Keratinocyte (primary cell): ENCODE results near the gene ANKS1B. TPM values are rescaled to one million over a fixed set of nuclear protein-coding genes. Genes with fewer than 3 reads are reported as not detected.

ENCODE experiments used
- DNase-seq: peaks from one replicate; pipeline ENCODE4 v3.0.0-alpha.2; 2011; ENCODE audit warnings: low read depth, missing footprints, low spot score
- FAIRE-seq: peaks from 2 replicates; lab custom pipeline; 2011; peaks lifted over from hg19 to GRCh38; lab: Jason Lieb, UNC
- H2AFZ ChIP-seq: 2 replicates; pipeline ENCODE4 v1.6.0; 2012; ENCODE audit warnings: low read length, control low read depth, inconsistent platforms; ENCODE audit not compliant: control insufficient read depth
- H3K27ac ChIP-seq: 2 replicates; pipeline ENCODE4 v1.5.1; 2011; ENCODE audit warnings: low read length; ENCODE audit not compliant: control insufficient read depth, insufficient read depth
- H3K27me3 ChIP-seq: 3 replicates; pipeline ENCODE4 v1.6.0; 2011; ENCODE audit warnings: low read length; ENCODE audit not compliant: control insufficient read depth, insufficient read depth; ENCODE audit errors: extremely low read depth
- H3K36me3 ChIP-seq, 2 experiments: 2 replicates in 1 of 2; 3 replicates in 1 of 2; pipeline ENCODE4 v1.5.1; 2011; ENCODE audit warnings: low read length in 2 of 2, mild to moderate bottlenecking in 1 of 2; ENCODE audit not compliant: control insufficient read depth in 2 of 2, insufficient read depth in 2 of 2; ENCODE audit errors: extremely low read depth in 1 of 2
- H3K4me1 ChIP-seq: 3 replicates; pipeline ENCODE4 v1.5.1; 2011; ENCODE audit warnings: low read length; ENCODE audit not compliant: control insufficient read depth, insufficient read depth; ENCODE audit errors: extremely low read depth
- H3K4me2 ChIP-seq: 3 replicates; pipeline ENCODE4 v1.6.0; 2011; ENCODE audit warnings: low read depth, low read length; ENCODE audit not compliant: control insufficient read depth, insufficient read depth; ENCODE audit errors: extremely low read depth
- H3K4me3 ChIP-seq, 3 experiments: fragments of 200-600 bp in 1 of 3; sonication (generic) in 1 of 3; 2 replicates in 2 of 3; 3 replicates in 1 of 3; pipeline ENCODE4 v1.5.1; 2011 to 2016; ENCODE audit warnings: low read length in 3 of 3, mild to moderate bottlenecking in 3 of 3, control low read depth in 2 of 3, inconsistent platforms in 1 of 3, low read depth in 1 of 3, mixed read lengths in 1 of 3, mixed run types in 1 of 3, moderate library complexity in 1 of 3; ENCODE audit not compliant: control insufficient read depth in 2 of 3, insufficient read depth in 2 of 3; ENCODE audit errors: extremely low read depth in 1 of 3
- H3K79me2 ChIP-seq: 2 replicates; pipeline ENCODE4 v1.6.0; 2012; ENCODE audit warnings: low read length; ENCODE audit not compliant: control insufficient read depth, insufficient read depth
- H3K9ac ChIP-seq: 3 replicates; pipeline ENCODE4 v1.6.0; 2011; ENCODE audit warnings: low read length; ENCODE audit not compliant: control insufficient read depth, insufficient read depth; ENCODE audit errors: extremely low read depth
- H3K9me1 ChIP-seq: 3 replicates; pipeline ENCODE4 v1.6.0; 2011; ENCODE audit warnings: low read length; ENCODE audit not compliant: control insufficient read depth, insufficient read depth; ENCODE audit errors: extremely low read depth
- H3K9me3 ChIP-seq: 2 replicates; pipeline ENCODE4 v1.5.1; 2012; ENCODE audit warnings: low read depth, low read length; ENCODE audit not compliant: control insufficient read depth
- H4K20me1 ChIP-seq: 3 replicates; pipeline ENCODE4 v1.6.0; 2011; ENCODE audit warnings: low read length; ENCODE audit not compliant: control insufficient read depth, insufficient read depth; ENCODE audit errors: extremely low read depth
- CTCF ChIP-seq, 3 experiments: IDR thresholded peaks in 1 of 3; conservative IDR thresholded peaks in 1 of 3; optimal IDR thresholded peaks in 1 of 3; 2 replicates in 2 of 3; 3 replicates in 1 of 3; pipeline versions ENCODE3 to v1.5.1; 2011; ENCODE audit warnings: low read length in 3 of 3, mild to moderate bottlenecking in 3 of 3, moderate library complexity in 2 of 3, control low read depth in 1 of 3, inconsistent platforms in 1 of 3; ENCODE audit not compliant: insufficient read depth in 2 of 3; ENCODE audit errors: extremely low read depth in 1 of 3
- EZH2 ChIP-seq: IDR thresholded peaks from one replicate; pipeline ENCODE4 v1.6.1; 2012; ENCODE audit warnings: inconsistent platforms, mild to moderate bottlenecking, low read length, moderate library complexity
- dilution Hi-C: fragments of 300-500 bp; cut with MboI; formaldehyde crosslinking; loops from one replicate; pipeline ENCODE4 v1.7.0; 2020; ENCODE audit warnings: low sequenced_read_pairs; ENCODE audit not compliant: extremely low pct_ligation_motif_present
- polyA plus RNA-seq, 5 experiments: library from polyadenylated mRNA; depleted of rRNA in 3 of 5; stranded (reverse) in 3 of 5; stranded (forward) in 1 of 5; unstranded in 1 of 5; fragments of >200 nt; gene quantifications; 1 replicate in 1 of 5; 2 replicates in 3 of 5; 3 replicates in 1 of 5; pipeline versions ENCODE4 v1.2.1 to v1.2.3, GENCODE V29; 2011 to 2012; ENCODE audit warnings: missing spikeins in 2 of 5, low read depth in 1 of 5, low replicate concordance in 1 of 5

The ANKS1B gene
- polyA plus RNA-seq, 1 donor (not counting 4 experiments of a cell fraction or from before 2014, with no cell fraction given), result not detected

DNA sequence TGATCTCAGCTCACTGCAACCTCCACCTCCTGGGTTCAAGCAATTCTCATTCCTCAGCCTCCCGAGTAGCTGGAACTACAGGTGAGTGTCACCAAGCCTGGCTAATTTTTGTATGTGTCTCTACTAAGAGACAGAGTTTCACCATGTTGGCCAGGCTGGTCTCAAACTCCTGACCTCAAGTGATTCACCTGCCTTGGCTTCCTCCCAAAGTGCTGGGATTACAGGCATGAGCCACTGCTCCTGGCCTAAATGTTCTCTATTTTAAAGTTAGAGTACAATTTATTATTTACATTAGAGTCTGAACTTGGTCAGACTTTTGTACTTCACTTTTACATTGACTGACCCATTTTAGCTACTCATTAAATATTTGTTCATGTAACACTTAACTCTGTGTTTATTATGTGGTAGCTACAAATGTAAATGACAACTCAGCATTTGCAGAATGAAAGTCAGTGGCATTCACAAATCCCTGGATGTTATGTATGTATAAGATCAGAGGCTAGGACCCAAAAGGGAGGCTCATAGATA is 930.1 kb downstream of the ANKS1B start:
- H3K27ac ChIP-seq, result no peak overlapping the region
- no peaks in the 10 kb centered on the region for H3K9me3 ChIP-seq
- no peak for DNase-seq

DNA sequence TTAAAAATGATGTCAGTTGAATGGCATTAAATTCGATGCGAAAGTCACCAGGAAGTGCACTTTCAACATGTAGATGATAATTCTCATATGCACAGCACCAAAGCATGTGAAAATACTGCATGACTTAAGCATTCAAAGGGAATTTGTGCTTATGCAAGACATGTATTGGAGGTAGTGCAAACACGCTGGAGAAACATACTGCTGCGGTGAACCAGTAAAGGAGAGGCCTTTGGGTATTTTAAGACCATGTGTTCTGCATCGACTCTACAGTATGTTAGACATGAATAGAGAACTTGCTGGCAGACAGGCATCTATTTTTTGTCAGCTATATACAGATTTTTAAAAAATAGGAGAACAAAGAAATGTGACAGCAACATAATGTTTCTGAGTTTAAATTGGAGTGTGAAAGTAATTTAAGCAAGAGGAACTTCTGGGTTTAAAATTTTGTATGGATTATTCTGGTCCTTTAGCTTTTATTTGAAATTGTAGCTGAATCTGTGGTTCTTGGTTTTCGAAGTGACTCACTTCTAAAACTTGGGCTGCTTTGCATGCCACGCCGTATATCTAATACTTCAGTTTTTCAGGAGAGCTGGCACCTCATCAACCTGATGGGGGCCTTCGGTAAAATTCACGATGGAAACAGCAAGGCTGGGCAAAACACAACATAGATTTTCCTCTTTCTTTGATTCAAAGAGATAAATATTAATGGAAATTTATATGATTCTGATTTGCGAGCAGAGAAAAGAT is 930.9 kb downstream of the ANKS1B start:
- H2AFZ ChIP-seq, result no peak overlapping the region
- TF ChIP-seq EZH2 (no peak), CTCF (optimal IDR thresholded peaks at IDR 0.05 in 1 of 3, IDR thresholded peaks at IDR 0.05 in 1 of 3, conservative IDR thresholded peaks at IDR 0.05 in 1 of 3; ENCODE audit: extremely low read depth in 1 of 3, insufficient read depth in 2 of 3, low read length in 3 of 3) (no peak)
- dilution Hi-C loops, result no loop called here
- H3K9me1 ChIP-seq, result no peaks in the 10 kb centered on the region
- FAIRE-seq, result no peak
- H3K9ac ChIP-seq, result no peak overlapping the region
- H3K9me3 ChIP-seq, result no peaks in the 10 kb centered on the region
- no peak overlapping the region for H3K4me2 ChIP-seq
- H3K79me2 ChIP-seq, result no peaks in the 10 kb centered on the region
- no peaks in the 10 kb centered on the region for H4K20me1 ChIP-seq
- H3K4me1 ChIP-seq, result no peaks in the 10 kb centered on the region
- DNase-seq, result no peak
- H3K27ac ChIP-seq, result no peak overlapping the region
- H3K36me3 ChIP-seq, result no peaks in the 10 kb centered on the region
- H3K4me3 ChIP-seq, result no peak overlapping the region
- no peaks in the 10 kb centered on the region for H3K27me3 ChIP-seq

More for the DNA sequence above, 930.1 kb downstream of the ANKS1B start:
- no peak for FAIRE-seq
- no peak for TF ChIP-seq CTCF (optimal IDR thresholded peaks at IDR 0.05 in 1 of 3, IDR thresholded peaks at IDR 0.05 in 1 of 3, conservative IDR thresholded peaks at IDR 0.05 in 1 of 3; ENCODE audit: extremely low read depth in 1 of 3, insufficient read depth in 2 of 3, low read length in 3 of 3)
- no peak for TF ChIP-seq EZH2
- no peak overlapping the region for H2AFZ ChIP-seq
- no peaks in the 10 kb centered on the region for H3K9me1 ChIP-seq
- no peaks in the 10 kb centered on the region for H3K36me3 ChIP-seq
- H3K79me2 ChIP-seq, result no peaks in the 10 kb centered on the region
- H3K4me3 ChIP-seq, result no peak overlapping the region
- H3K9ac ChIP-seq, result no peak overlapping the region
- H3K4me1 ChIP-seq, result no peaks in the 10 kb centered on the region
- dilution Hi-C loops, result no loop called here
- H4K20me1 ChIP-seq, result no peaks in the 10 kb centered on the region
- no peaks in the 10 kb centered on the region for H3K27me3 ChIP-seq
- no peak overlapping the region for H3K4me2 ChIP-seq
